ENCODE measurements around the gene SHC3. TPM values are rescaled to one million over a fixed set of nuclear protein-coding genes. Genes with fewer than 3 reads are reported as not detected.

SHC3 gene
- polyA plus RNA-seq, 3 donors = not detected

DNA sequence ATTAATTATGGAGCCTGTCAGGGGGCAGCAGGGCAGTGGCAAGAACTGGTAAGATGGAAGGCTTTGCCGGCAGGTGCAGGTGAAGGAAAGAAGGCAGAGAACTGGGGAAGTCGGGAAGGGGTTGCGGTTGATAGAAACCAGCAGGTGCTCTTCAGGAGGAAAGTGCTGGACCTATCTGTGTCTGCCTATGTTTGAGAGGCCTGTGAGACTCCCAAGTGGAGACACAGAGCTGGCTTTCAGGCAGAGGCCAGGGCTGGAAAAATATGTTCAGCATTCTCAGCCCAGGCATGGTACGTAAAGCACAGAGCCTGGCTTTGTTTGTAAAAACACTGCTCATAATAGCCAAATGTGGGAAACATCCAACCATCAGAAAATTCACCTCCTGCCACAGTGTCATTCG lies 117.8 kb downstream of the SHC3 start:
- intact Hi-C loops (cut with micrococcal nuclease) = no loop called here
- TF ChIP-seq, protein P1, sequence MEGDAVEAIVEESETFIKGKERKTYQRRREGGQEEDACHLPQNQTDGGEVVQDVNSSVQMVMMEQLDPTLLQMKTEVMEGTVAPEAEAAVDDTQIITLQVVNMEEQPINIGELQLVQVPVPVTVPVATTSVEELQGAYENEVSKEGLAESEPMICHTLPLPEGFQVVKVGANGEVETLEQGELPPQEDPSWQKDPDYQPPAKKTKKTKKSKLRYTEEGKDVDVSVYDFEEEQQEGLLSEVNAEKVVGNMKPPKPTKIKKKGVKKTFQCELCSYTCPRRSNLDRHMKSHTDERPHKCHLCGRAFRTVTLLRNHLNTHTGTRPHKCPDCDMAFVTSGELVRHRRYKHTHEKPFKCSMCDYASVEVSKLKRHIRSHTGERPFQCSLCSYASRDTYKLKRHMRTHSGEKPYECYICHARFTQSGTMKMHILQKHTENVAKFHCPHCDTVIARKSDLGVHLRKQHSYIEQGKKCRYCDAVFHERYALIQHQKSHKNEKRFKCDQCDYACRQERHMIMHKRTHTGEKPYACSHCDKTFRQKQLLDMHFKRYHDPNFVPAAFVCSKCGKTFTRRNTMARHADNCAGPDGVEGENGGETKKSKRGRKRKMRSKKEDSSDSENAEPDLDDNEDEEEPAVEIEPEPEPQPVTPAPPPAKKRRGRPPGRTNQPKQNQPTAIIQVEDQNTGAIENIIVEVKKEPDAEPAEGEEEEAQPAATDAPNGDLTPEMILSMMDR (IDR thresholded peaks at IDR 0.05) = no peak
- Histone ChIP-seq H3K9me3 (replicated peaks in 1 of 2; ENCODE audit: control insufficient read depth in 1 of 2, insufficient read depth in 1 of 2, low read length in 2 of 2) (peaks cover 0 to 6% of the 10 kb centered on the region in 2 donors), H3K9ac (ENCODE audit: insufficient read depth, low read length, poor library complexity, severe bottlenecking) (no peak overlapping the region), H2AFZ (ENCODE audit: insufficient read depth, low read depth, low read length, poor library complexity, severe bottlenecking) (no peak overlapping the region), H3K4me2 (replicated peaks; ENCODE audit: extremely low read depth, low read length, poor library complexity, severe bottlenecking) (no peak overlapping the region), H3K4me1 (ENCODE audit: control insufficient read depth in 1 of 2, insufficient read depth in 2 of 2, low read length in 2 of 2) (no peaks in the 10 kb centered on the region), H3K27me3 (ENCODE audit: control insufficient read depth in 2 of 2, insufficient read depth in 2 of 2, low read length in 2 of 2) (no peaks in the 10 kb centered on the region), H3K36me3 (replicated peaks in 1 of 2; ENCODE audit: control insufficient read depth in 1 of 2, insufficient read depth in 2 of 2, low read length in 2 of 2) (no peaks in the 10 kb centered on the region), H4K20me1 (ENCODE audit: insufficient read depth, low read length) (no peaks in the 10 kb centered on the region), H3K4me3 (replicated peaks in 1 of 3; ENCODE audit: low read depth in 2 of 3, low read length in 3 of 3) (no peak overlapping the region), H3K79me2 (ENCODE audit: insufficient read depth, low read length) (no peaks in the 10 kb centered on the region), H3K27ac (ENCODE audit: low read depth in 1 of 2, low read length in 2 of 2) (no peak overlapping the region)
- WGBS (ENCODE audit: insufficient coverage) = 96% methylated on average over 4 of the region's 5 CpGs
- no peak overlapping the region for H3K4me3 Mint-ChIP-seq
- DNase-seq = no peak
- H3K27me3 Mint-ChIP-seq (ENCODE audit: low read depth in 3 of 3) = peaks cover 0 to 9% (median 2%) of the 10 kb centered on the region in 3 donors
- H3K9me3 Mint-ChIP-seq = peaks cover 0 to 3% (median 0%) of the 10 kb centered on the region in 7 donors
- H3K27ac Mint-ChIP-seq = no peak overlapping the region
- H3K36me3 Mint-ChIP-seq = no peaks in the 10 kb centered on the region
- H3K4me1 Mint-ChIP-seq = no peaks in the 10 kb centered on the region

- intact Hi-C loops (cut with micrococcal nuclease) = no loop called here
- Histone ChIP-seq H3K36me3 (replicated peaks in 1 of 2; ENCODE audit: control insufficient read depth in 1 of 2, insufficient read depth in 2 of 2, low read length in 2 of 2) (no peaks in the 10 kb centered on the region), H2AFZ (ENCODE audit: insufficient read depth, low read depth, low read length, poor library complexity, severe bottlenecking) (no peak overlapping the region), H3K9me3 (replicated peaks in 1 of 2; ENCODE audit: control insufficient read depth in 1 of 2, insufficient read depth in 1 of 2, low read length in 2 of 2) (peaks cover 0 to 6% of the 10 kb centered on the region in 2 donors), H3K9ac (ENCODE audit: insufficient read depth, low read length, poor library complexity, severe bottlenecking) (no peak overlapping the region), H3K27ac (ENCODE audit: low read depth in 1 of 2, low read length in 2 of 2) (no peak overlapping the region), H3K4me3 (replicated peaks in 1 of 3; ENCODE audit: low read depth in 2 of 3, low read length in 3 of 3) (no peak overlapping the region), H4K20me1 (ENCODE audit: insufficient read depth, low read length) (no peaks in the 10 kb centered on the region), H3K79me2 (ENCODE audit: insufficient read depth, low read length) (no peaks in the 10 kb centered on the region), H3K4me1 (ENCODE audit: control insufficient read depth in 1 of 2, insufficient read depth in 2 of 2, low read length in 2 of 2) (no peaks in the 10 kb centered on the region), H3K27me3 (ENCODE audit: control insufficient read depth in 2 of 2, insufficient read depth in 2 of 2, low read length in 2 of 2) (no peaks in the 10 kb centered on the region), H3K4me2 (replicated peaks; ENCODE audit: extremely low read depth, low read length, poor library complexity, severe bottlenecking) (no peak overlapping the region)
- no peaks in the 10 kb centered on the region for H3K4me1 Mint-ChIP-seq
- no peak overlapping the region for H3K27ac Mint-ChIP-seq
- peaks cover 0 to 9% (median 2%) of the 10 kb centered on the region in 3 donors for H3K27me3 Mint-ChIP-seq (ENCODE audit: low read depth in 3 of 3)
- no peaks in the 10 kb centered on the region for H3K36me3 Mint-ChIP-seq
- 91% methylated on average over 14 of the region's 15 CpGs for WGBS (ENCODE audit: insufficient coverage)
- H3K9me3 Mint-ChIP-seq = peaks cover 0 to 5% (median 0%) of the 10 kb centered on the region in 7 donors
- H3K4me3 Mint-ChIP-seq = no peak overlapping the region
- DNase-seq = no peak
- TF ChIP-seq, protein P1 (IDR thresholded peaks at IDR 0.05) = no peak
Observed at GRCh38 chr9:89059925-89060506, 118.6 kb downstream of the SHC3 start.
